HepG2 (cell line): Measurements from ENCODE around the gene DNPEP. TPM values are rescaled to one million over a fixed set of nuclear protein-coding genes. Genes with fewer than 3 reads are reported as not detected.
A peak's percentile ranks its signal among the peaks of the same experiment; 100 is the strongest.

ENCODE experiments used
- ATAC-seq: fragments of 200-7000 bp; cut with Tn5 transposase; 3 replicates; pipeline ENCODE4 v1.9.1; 2020; ENCODE audit warnings: mild to moderate bottlenecking, moderate library complexity
- BruUV-seq: library from RNA; stranded (reverse); fragments of 400-500 nt; replicated peaks from 2 replicates; lab custom pipeline; 2021; lab: Mats Ljungman, UMichigan
- CTCF ChIA-PET: fragments of 300-600 bp; formaldehyde crosslinking; extraction: SDS; loops from one replicate; lab custom pipeline; 2021; ENCODE audit warnings: low total read pairs, inconsistent platforms, low intra/inter-chr PET ratio; lab: Yijun Ruan, JAX
- POLR2A ChIA-PET: fragments of 350-600 bp; sonication (Branson Sonifier 250); formaldehyde crosslinking; loops from one replicate; lab custom pipeline; 2020; ENCODE audit warnings: antibody characterized with exemption, inconsistent platforms; lab: Yijun Ruan, JAX
- DNase-seq: peaks from one replicate; pipeline ENCODE4 v3.0.0-alpha.2; 2015; ENCODE audit warnings: low spot score
- FAIRE-seq: peaks from 3 replicates; lab custom pipeline; 2011; peaks lifted over from hg19 to GRCh38; lab: Jason Lieb, UNC
- H2AFZ ChIP-seq: one replicate; pipeline ENCODE4 v1.6.1; 2011; ENCODE audit warnings: low read length, inconsistent platforms
- H3K27ac ChIP-seq: fragments of 300-600 bp; 3 replicates; pipeline ENCODE4 v1.8.0; 2011; ENCODE audit warnings: mixed run types, mild to moderate bottlenecking, mixed read lengths, low read length, inconsistent platforms; ENCODE audit not compliant: insufficient read depth; ENCODE audit errors: extremely low read length
- H3K27me3 ChIP-seq, 2 experiments: fragments of 200-600 bp in 1 of 2; 2 replicates in 1 of 2; 3 replicates in 1 of 2; pipeline versions ENCODE4 v1.6.0 to v1.8.0; 2011; ENCODE audit warnings: low read length in 2 of 2, mild to moderate bottlenecking in 2 of 2, moderate library complexity in 2 of 2, inconsistent platforms in 1 of 2; ENCODE audit not compliant: insufficient read depth in 2 of 2, control insufficient read depth in 1 of 2
- H3K36me3 ChIP-seq, 2 experiments: fragments of 200-600 bp in 1 of 2; replicated peaks in 1 of 2; 2 replicates in 1 of 2; 3 replicates in 1 of 2; pipeline versions ENCODE4 v1.5.1 to v1.8.0; 2011; ENCODE audit warnings: low read length in 2 of 2, inconsistent platforms in 1 of 2; ENCODE audit not compliant: insufficient read depth in 2 of 2, control insufficient read depth in 1 of 2
- H3K4me1 ChIP-seq: 2 replicates; pipeline ENCODE4 v1.5.1; 2012; ENCODE audit warnings: low read length, inconsistent platforms; ENCODE audit not compliant: insufficient read depth
- H3K4me2 ChIP-seq: 2 replicates; pipeline ENCODE4 v1.6.0; 2011; ENCODE audit warnings: low read depth, low read length, inconsistent platforms
- H3K4me3 ChIP-seq, 3 experiments: fragments of 200-600 bp in 1 of 3; sonication (generic), shearing (Covaris generic) in 1 of 3; replicated peaks in 1 of 3; 2 replicates each; pipeline ENCODE4 v1.5.1; 2011 to 2016; ENCODE audit warnings: low read length in 3 of 3, inconsistent platforms in 2 of 3, low read depth in 2 of 3, mild to moderate bottlenecking in 2 of 3, control low read depth in 1 of 3, mixed read lengths in 1 of 3; ENCODE audit not compliant: insufficient read depth in 1 of 3
- H3K79me2 ChIP-seq: one replicate; pipeline ENCODE4 v1.6.1; 2011; ENCODE audit warnings: low read length, inconsistent platforms; ENCODE audit not compliant: insufficient read depth
- H3K9ac ChIP-seq: 2 replicates; pipeline ENCODE4 v1.6.0; 2011; ENCODE audit warnings: mild to moderate bottlenecking, low read depth, low read length, inconsistent platforms; ENCODE audit not compliant: insufficient read depth
- H3K9me3 ChIP-seq: 2 replicates; pipeline ENCODE4 v1.5.1; 2012; ENCODE audit warnings: mild to moderate bottlenecking, low read length
- H4K20me1 ChIP-seq: 2 replicates; pipeline ENCODE4 v1.6.0; 2011; ENCODE audit warnings: inconsistent platforms, mild to moderate bottlenecking, low read length, moderate library complexity; ENCODE audit not compliant: insufficient read depth
- HNF4A ChIP-seq: sonication (generic); formaldehyde crosslinking; IDR thresholded peaks from 2 replicates; pipeline ENCODE4 v1.4.0; 2020; ENCODE audit warnings: missing genetic modification reagents
- KMT2A ChIP-seq: sonication (generic); formaldehyde crosslinking; IDR thresholded peaks from 2 replicates; pipeline ENCODE4 v1.4.0; 2020; ENCODE audit warnings: missing genetic modification reagents
- MED1 ChIP-seq: sonication (generic); formaldehyde crosslinking; IDR thresholded peaks from 2 replicates; pipeline ENCODE4 v1.4.0; 2020; ENCODE audit warnings: missing genetic modification reagents
- SMYD3 ChIP-seq: sonication (generic); formaldehyde crosslinking; IDR thresholded peaks from 2 replicates; pipeline ENCODE4 v1.8.1; 2023; ENCODE audit warnings: mild to moderate bottlenecking, missing genetic modification reagents
- ZNF543 ChIP-seq: sonication (generic); formaldehyde crosslinking; IDR thresholded peaks from 2 replicates; pipeline ENCODE4 v1.4.0; 2020; ENCODE audit warnings: mild to moderate bottlenecking, missing genetic modification reagents
- ZNF646 ChIP-seq: sonication (generic); formaldehyde crosslinking; IDR thresholded peaks from 2 replicates; pipeline ENCODE4 v1.9.0; 2021; ENCODE audit warnings: mild to moderate bottlenecking, missing genetic modification reagents
- WGBS: methylation state at CpG from one replicate; pipeline ENCODE4 v1.1.6; 2017; ENCODE audit warnings: low lambda C conversion rate; 5-methylcytosine and 5-hydroxymethylcytosine counted together
- in situ Hi-C: cut with HindIII; loops from 2 replicates; pipeline ENCODE4 v1.10.0; 2017; ENCODE audit warnings: low pct_unique_long_range_greater_than_20kb; ENCODE audit not compliant: extremely low pct_ligation_motif_present
- intact Hi-C: fragments of 100-400 bp; cut with micrococcal nuclease; formaldehyde crosslinking; loops from one replicate; pipeline ENCODE4 v1.10.0; 2022; ENCODE audit not compliant: unreplicated experiment
- polyA plus RNA-seq, 8 experiments: library from polyadenylated mRNA; depleted of rRNA in 3 of 8; stranded (reverse) in 7 of 8; unstranded in 1 of 8; fragments of >200 nt; fragmentation: Illumina TruSeq in 4 of 8; extraction: Trizol in 4 of 8; gene quantifications; 2 replicates each; pipeline versions ENCODE4 v1.2.1 to v1.2.3, GENCODE V29; 2011 to 2016; ENCODE audit warnings: low read depth in 4 of 8, missing spikeins in 1 of 8, mixed read lengths in 1 of 8; ENCODE audit not compliant: insufficient read depth in 1 of 8
- total RNA-seq, 5 experiments: library from RNA; depleted of rRNA; stranded (reverse); fragments of >200 nt; fragmentation: Illumina TruSeq; extraction: Trizol; gene quantifications; 2 replicates each; pipeline ENCODE4 v1.2.3, GENCODE V29; 2016; ENCODE audit warnings: low read depth in 1 of 5
- TF ChIP-seq, protein P1 (sequence below): fragments of 450-650 bp; IDR thresholded peaks from 2 replicates; pipeline ENCODE4 v1.6.1; 2016

DNPEP gene
- total and polyA plus RNA-seq, 2 of the 13 experiments (the other 11 are each of a cell fraction or from before 2014, with no cell fraction given), result 104 to 109 TPM

GRCh38 chr2:219362524-219363164 is 25.1 kb downstream of the DNPEP start:
- in situ Hi-C loops, result no loop called here
- Histone ChIP-seq H3K9ac (no peak overlapping the region), H4K20me1 (no peaks in the 10 kb centered on the region), H3K36me3 (no peaks in the 10 kb centered on the region), H3K79me2 (no peaks in the 10 kb centered on the region), H3K27ac (no peak overlapping the region), H3K27me3 (peaks cover 6 to 26% of the 10 kb centered on the region in 2 experiments), H3K4me2 (no peak overlapping the region), H3K4me3 (no peak overlapping the region), H3K4me1 (no peaks in the 10 kb centered on the region), H2AFZ (no peak overlapping the region), H3K9me3 (no peaks in the 10 kb centered on the region)
- FAIRE-seq, result no peak
- DNase-seq, result no peak
- no TSS peak for BruUV-seq
- no peak for TF ChIP-seq ZNF543 (CRISPR knock-in tag)
- no peak for TF ChIP-seq SMYD3 (CRISPR knock-in tag)
- TF ChIP-seq HNF4A (CRISPR knock-in tag), result no peak
- no peak for TF ChIP-seq MED1 (CRISPR knock-in tag)
- no peak for TF ChIP-seq KMT2A
- POLR2A ChIA-PET, result no interaction called here
- intact Hi-C loops, result no loop called here
- CTCF ChIA-PET, result no interaction called here
- 51% methylated on average over 3 of the region's 3 CpGs for WGBS
- no peak for ATAC-seq

DNA sequence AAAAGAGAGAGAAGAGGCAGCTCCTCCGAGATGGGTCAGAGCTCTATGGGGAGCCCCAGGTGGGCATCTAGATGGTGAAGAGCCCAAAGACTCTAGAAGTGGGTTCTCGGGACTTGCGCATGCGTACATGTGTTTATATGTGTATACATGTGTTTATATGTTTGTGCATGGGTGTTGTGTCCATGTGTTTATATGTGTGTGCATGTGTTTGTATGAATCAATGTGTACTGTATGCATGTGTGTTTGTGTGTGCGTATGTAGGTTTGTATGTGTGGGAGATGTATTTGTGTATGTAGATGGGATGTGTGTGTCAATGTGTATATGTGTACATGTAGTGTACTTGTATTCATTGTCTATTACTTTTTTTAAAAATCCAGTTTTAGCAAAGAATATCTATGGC is 25.6 kb downstream of the DNPEP start:
- Histone ChIP-seq H3K4me2 (no peak overlapping the region), H3K36me3 (no peaks in the 10 kb centered on the region), H3K4me1 (no peaks in the 10 kb centered on the region), H3K4me3 (no peak overlapping the region), H3K9ac (no peak overlapping the region), H3K9me3 (no peaks in the 10 kb centered on the region), H3K27ac (no peak overlapping the region), H3K27me3 (peaks cover 6 to 26% of the 10 kb centered on the region in 2 experiments), H4K20me1 (no peaks in the 10 kb centered on the region), H2AFZ (no peak overlapping the region), H3K79me2 (no peaks in the 10 kb centered on the region)
- intact Hi-C loops, result no loop called here
- 84% methylated on average over 5 of the region's 5 CpGs for WGBS
- POLR2A ChIA-PET, result no interaction called here
- CTCF ChIA-PET, result no interaction called here
- DNase-seq (no peak), FAIRE-seq (no peak), ATAC-seq (no peak)
- in situ Hi-C loops, result no loop called here
- TF ChIP-seq, protein P1, sequence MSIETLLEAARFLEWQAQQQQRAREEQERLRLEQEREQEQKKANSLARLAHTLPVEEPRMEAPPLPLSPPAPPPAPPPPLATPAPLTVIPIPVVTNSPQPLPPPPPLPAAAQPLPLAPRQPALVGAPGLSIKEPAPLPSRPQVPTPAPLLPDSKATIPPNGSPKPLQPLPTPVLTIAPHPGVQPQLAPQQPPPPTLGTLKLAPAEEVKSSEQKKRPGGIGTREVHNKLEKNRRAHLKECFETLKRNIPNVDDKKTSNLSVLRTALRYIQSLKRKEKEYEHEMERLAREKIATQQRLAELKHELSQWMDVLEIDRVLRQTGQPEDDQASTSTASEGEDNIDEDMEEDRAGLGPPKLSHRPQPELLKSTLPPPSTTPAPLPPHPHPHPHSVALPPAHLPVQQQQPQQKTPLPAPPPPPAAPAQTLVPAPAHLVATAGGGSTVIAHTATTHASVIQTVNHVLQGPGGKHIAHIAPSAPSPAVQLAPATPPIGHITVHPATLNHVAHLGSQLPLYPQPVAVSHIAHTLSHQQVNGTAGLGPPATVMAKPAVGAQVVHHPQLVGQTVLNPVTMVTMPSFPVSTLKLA, result peak; percentile 100
- no peak for TF ChIP-seq ZNF646
- no TSS peak for BruUV-seq
